HepG2 (cell line): Measurements from ENCODE around the gene RPTOR.

Experiments
- NCOA5 ChIP-seq: sonication (generic); formaldehyde crosslinking; IDR thresholded peaks from 2 replicates; pipeline ENCODE4 v1.4.0; 2020; ENCODE audit warnings: missing genetic modification reagents
- NFIC ChIP-seq: IDR thresholded peaks from 2 replicates; pipeline ENCODE4 v1.6.1; 2012; ENCODE audit warnings: mild to moderate bottlenecking, low read length, inconsistent platforms
- POLR2A ChIP-seq, 2 experiments: IDR thresholded peaks; 2 replicates each; pipeline ENCODE4 v1.6.1; 2011; ENCODE audit warnings: low read depth in 2 of 2, low read length in 2 of 2, mild to moderate bottlenecking in 1 of 2, moderate library complexity in 1 of 2; ENCODE audit not compliant: insufficient read depth in 1 of 2

- no peak for TF ChIP-seq POLR2A (IDR thresholded peaks at IDR 0.05; ENCODE audit: insufficient read depth in 1 of 2, low read depth in 2 of 2, low read length in 2 of 2)
- no peak for TF ChIP-seq NCOA5 (CRISPR knock-in tag)
- no peak for TF ChIP-seq NFIC
Measured at GRCh38 chr17:80531400-80531799, 13.2 kb upstream of the RPTOR start.
